K562 (cell line): Measurements from ENCODE around the gene SPINT3. TPM values are rescaled to one million over a fixed set of nuclear protein-coding genes. Genes with fewer than 3 reads are reported as not detected.

Source experiments
- ATAC-seq: fragments of 200-7000 bp; cut with Tn5 transposase; 3 replicates; pipeline ENCODE4 v1.9.1; 2020; ENCODE audit warnings: moderate library complexity
- Bru-seq: library from RNA; stranded (reverse); fragments of 400-500 nt; gene quantifications from one replicate; lab custom pipeline; 2021; lab: Mats Ljungman, UMichigan
- BruChase-seq, 2 experiments: library from RNA; stranded (reverse); fragments of 400-500 nt; gene quantifications; one replicate each; lab custom pipeline; 2021; lab: Mats Ljungman, UMichigan
- BruUV-seq: library from RNA; stranded (reverse); fragments of 400-500 nt; replicated peaks from 2 replicates; lab custom pipeline; 2021; lab: Mats Ljungman, UMichigan
- CTCF ChIA-PET: fragments of 300-600 bp; formaldehyde crosslinking; extraction: SDS; loops from one replicate; lab custom pipeline; 2021; ENCODE audit warnings: low intra/inter-chr PET ratio; lab: Yijun Ruan, JAX
- POLR2A ChIA-PET: fragments of 300-600, 350-650 bp; sonication (Branson Sonifier 250); formaldehyde crosslinking; extraction: SDS; loops from one replicate; lab custom pipeline; 2021; ENCODE audit warnings: antibody characterized with exemption, inconsistent platforms; lab: Yijun Ruan, JAX
- DNase-seq, 4 experiments: peaks; one replicate each; pipeline versions ENCODE4 v3.0.0 to v3.0.0-alpha.2; 2011 to 2018; ENCODE audit warnings: low spot score in 3 of 4, mixed read lengths in 3 of 4; ENCODE audit errors: extremely low read depth in 1 of 4
- FAIRE-seq: peaks from 2 replicates; lab custom pipeline; 2011; peaks lifted over from hg19 to GRCh38; lab: Jason Lieb, UNC
- H2AFZ ChIP-seq: 2 replicates; pipeline ENCODE4 v1.6.0; 2011; ENCODE audit warnings: low read depth, low read length, control low read depth, inconsistent platforms
- H3K27ac ChIP-seq: fragments of 200-600 bp; 3 replicates; pipeline ENCODE4 v1.8.0; 2011; ENCODE audit warnings: low read depth, mild to moderate bottlenecking, control low read depth, inconsistent platforms, low read length, moderate library complexity, mixed read lengths; ENCODE audit errors: extremely low read depth
- H3K27me3 ChIP-seq, 2 experiments: fragments of 300-600 bp in 1 of 2; 2 replicates in 1 of 2; 3 replicates in 1 of 2; pipeline versions ENCODE4 v1.6.0 to v1.8.0; 2011; ENCODE audit warnings: inconsistent platforms in 2 of 2, low read length in 2 of 2, mild to moderate bottlenecking in 1 of 2, mixed read lengths in 1 of 2, moderate library complexity in 1 of 2; ENCODE audit not compliant: control insufficient read depth in 2 of 2, insufficient read depth in 2 of 2
- H3K36me3 ChIP-seq: fragments of 300-600 bp; 3 replicates; pipeline ENCODE4 v1.8.0; 2011; ENCODE audit warnings: mild to moderate bottlenecking, low read length, inconsistent platforms; ENCODE audit not compliant: control insufficient read depth, insufficient read depth
- H3K4me1 ChIP-seq, 2 experiments: fragments of 200-600 bp in 1 of 2; replicated peaks in 1 of 2; 2 replicates in 1 of 2; 3 replicates in 1 of 2; pipeline versions ENCODE4 v1.5.1 to v1.8.0; 2011; ENCODE audit warnings: inconsistent platforms in 2 of 2, low read length in 2 of 2, mild to moderate bottlenecking in 1 of 2, mixed read lengths in 1 of 2, moderate library complexity in 1 of 2; ENCODE audit not compliant: control insufficient read depth in 2 of 2, insufficient read depth in 2 of 2
- H3K4me2 ChIP-seq: 2 replicates; pipeline ENCODE4 v1.6.1; 2011; ENCODE audit warnings: low read length, control low read depth, inconsistent platforms, mixed read lengths; ENCODE audit not compliant: insufficient read depth
- H3K4me3 ChIP-seq: fragments of 200-600 bp; sonication (generic), shearing (Covaris generic); 2 replicates; pipeline ENCODE4 v1.5.1; 2016; ENCODE audit warnings: control low read depth, inconsistent platforms
- H3K79me2 ChIP-seq: fragments of 200-600 bp; 3 replicates; pipeline ENCODE4 v1.8.0; 2011; ENCODE audit warnings: low read length, inconsistent platforms; ENCODE audit not compliant: control insufficient read depth, insufficient read depth
- H3K9ac ChIP-seq, 2 experiments: 2 replicates each; pipeline versions ENCODE4 v1.6.0 to v1.6.1; 2011; ENCODE audit warnings: low read depth in 2 of 2, low read length in 2 of 2, control low read depth in 1 of 2, inconsistent platforms in 1 of 2, mild to moderate bottlenecking in 1 of 2, mixed read lengths in 1 of 2; ENCODE audit not compliant: insufficient read depth in 1 of 2
- H3K9me1 ChIP-seq: one replicate; pipeline ENCODE4 v1.6.0; 2011; ENCODE audit warnings: inconsistent platforms, mild to moderate bottlenecking, low read length, moderate library complexity; ENCODE audit not compliant: control insufficient read depth, insufficient read depth
- H3K9me3 ChIP-seq: replicated peaks from 2 replicates; pipeline ENCODE4 v1.5.1; 2011; ENCODE audit warnings: low read depth, low read length, inconsistent platforms; ENCODE audit not compliant: control insufficient read depth, insufficient read depth
- H4K20me1 ChIP-seq: replicated peaks from 2 replicates; pipeline ENCODE4 v1.6.1; 2011; ENCODE audit warnings: low read length, inconsistent platforms, mixed read lengths; ENCODE audit not compliant: control insufficient read depth, insufficient read depth
- KAT7 ChIP-seq: sonication (generic); formaldehyde crosslinking; IDR thresholded peaks from 2 replicates; pipeline ENCODE4 v1.8.0; 2022; ENCODE audit warnings: missing genetic modification reagents, mild to moderate bottlenecking, borderline replicate concordance
- MED1 ChIP-seq: sonication (generic); formaldehyde crosslinking; IDR thresholded peaks from 2 replicates; pipeline ENCODE4 v1.8.1; 2023; ENCODE audit warnings: missing genetic modification reagents, borderline replicate concordance
- NFRKB ChIP-seq: fragments of 450-650 bp; IDR thresholded peaks from 2 replicates; pipeline ENCODE4 v1.6.1; 2016; ENCODE audit warnings: low read depth
- REST ChIP-seq, 2 experiments: fragments of 450-650 bp; formaldehyde crosslinking in 1 of 2; IDR thresholded peaks; 2 replicates each; pipeline versions ENCODE4 v1.4.0 to v1.6.1; 2014 to 2020; ENCODE audit warnings: mild to moderate bottlenecking in 2 of 2, borderline replicate concordance in 1 of 2, low read depth in 1 of 2
- ZNF830 ChIP-seq: fragments of 250-450 bp; sonication (Bioruptor Pico); IDR thresholded peaks from 2 replicates; pipeline ENCODE4 v1.5.0; 2021; ENCODE audit warnings: mild to moderate bottlenecking
- WGBS: fragments of 100-300 bp; shearing (Covaris generic); methylation state at CpG from one replicate; pipeline ENCODE4 v1.1.6; 2016; ENCODE audit warnings: low coverage, mixed read lengths; ENCODE audit not compliant: insufficient coverage; ENCODE audit errors: missing lambda C conversion rate; 5-methylcytosine and 5-hydroxymethylcytosine counted together
- in situ Hi-C: fragments of 300-500 bp; cut with MboI; formaldehyde crosslinking; loops from 4 replicates; pipeline ENCODE4 v1.15.0; 2018; ENCODE audit warnings: inconsistent platforms, mixed read lengths
- intact Hi-C: fragments of 100-400 bp; cut with micrococcal nuclease; formaldehyde crosslinking; loops from 2 replicates; pipeline ENCODE4 v1.14.2; 2022
- long read RNA-seq, 3 experiments: library from polyadenylated mRNA in 2 of 3; library from RNA in 1 of 3; unstranded in 2 of 3; stranded (forward) in 1 of 3; transcript quantifications; one replicate each; pipeline ENCODE4 v2.0.0, GENCODE V29; 2019 to 2022
- polyA minus RNA-seq, 3 experiments: library from RNA; depleted of rRNA, polyadenylated mRNA; stranded (reverse); fragments of >200 nt; gene quantifications; 2 replicates each; pipeline ENCODE4 v1.2.3, GENCODE V29; 2011
- polyA plus RNA-seq, 8 experiments: library from polyadenylated mRNA; depleted of rRNA in 4 of 8; stranded (reverse) in 5 of 8; unstranded in 3 of 8; fragments of >200 nt; fragmentation: Nextera tagmentation in 2 of 8; fragmentation: Illumina TruSeq in 1 of 8; extraction: Ambion mirVana in 2 of 8; extraction: Trizol in 1 of 8; gene quantifications; 2 replicates each; pipeline versions ENCODE4 v1.2.1 to v1.2.3, GENCODE V29; 2011 to 2014; ENCODE audit warnings: inconsistent platforms in 1 of 8, missing spikeins in 1 of 8
- total RNA-seq, 7 experiments: library from RNA; depleted of rRNA in 6 of 7; stranded (reverse); fragments of >200 nt in 6 of 7; fragmentation: Illumina TruSeq in 2 of 7; extraction: Trizol in 2 of 7; gene quantifications; 2 replicates each; pipeline versions ENCODE4 v1.2.1 to v1.2.3, GENCODE V29; 2011 to 2021; ENCODE audit warnings: low replicate concordance in 1 of 7
- TF ChIP-seq, protein P1 (sequence below): fragments of 200-400 bp; formaldehyde crosslinking; IDR thresholded peaks from 2 replicates; pipeline ENCODE4 v1.6.1; 2017; ENCODE audit warnings: mild to moderate bottlenecking, low read depth, low read length, moderate library complexity

SPINT3 gene, protein sequence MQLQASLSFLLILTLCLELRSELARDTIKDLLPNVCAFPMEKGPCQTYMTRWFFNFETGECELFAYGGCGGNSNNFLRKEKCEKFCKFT
- not detected in 2 replicates for total RNA-seq (2011; cell fraction: chromatin; rRNA removed; ENCODE audit: low replicate concordance)
- not detected in 2 replicates for total RNA-seq (2011; cell fraction: nucleolus; rRNA removed)
- total RNA-seq (2011; cell fraction: nucleoplasm; rRNA removed): not detected in 2 replicates
- total RNA-seq (2014; rRNA removed) (not detected in 2 replicates), total RNA-seq (2014; rRNA removed; fragmentation: Illumina TruSeq; extraction: Trizol) (not detected in 2 replicates), total RNA-seq (2015; rRNA removed; fragmentation: Illumina TruSeq; extraction: Trizol) (not detected in 2 replicates), total RNA-seq (2021) (not detected in 2 replicates), polyA plus RNA-seq (2011; rRNA removed) (not detected in 2 replicates), polyA plus RNA-seq (2014; fragmentation: Illumina TruSeq; extraction: Trizol) (not detected in 2 replicates), polyA plus RNA-seq (2014; fragmentation: Nextera tagmentation; extraction: Ambion mirVana) (not detected), polyA plus RNA-seq (2014; rRNA removed) (not detected in 2 replicates), polyA minus RNA-seq (2011; rRNA and poly(A)+ RNA removed) (not detected in 2 replicates), Bru-seq, nascent RNA (not detected), BruChase-seq, experiment 1, labeled RNA remaining after a 2-hour chase (not detected), BruChase-seq, experiment 2, labeled RNA remaining after a 6-hour chase (not detected)
- not detected in 2 replicates for polyA plus RNA-seq (2011; cell fraction: cytosol; rRNA removed)
- not detected in 2 replicates for polyA plus RNA-seq (2011; cell fraction: nucleus; rRNA removed)
- not detected in 2 replicates for polyA plus RNA-seq (2012)
- polyA minus RNA-seq (2011; cell fraction: cytosol; rRNA and poly(A)+ RNA removed): not detected in 2 replicates
- polyA minus RNA-seq (2011; cell fraction: nucleus; rRNA and poly(A)+ RNA removed): not detected in 2 replicates
- long read RNA-seq, experiment 1: 0 reads
- long read RNA-seq, experiment 2: 0 reads
- long read RNA-seq, experiment 3: 0 reads

DNA sequence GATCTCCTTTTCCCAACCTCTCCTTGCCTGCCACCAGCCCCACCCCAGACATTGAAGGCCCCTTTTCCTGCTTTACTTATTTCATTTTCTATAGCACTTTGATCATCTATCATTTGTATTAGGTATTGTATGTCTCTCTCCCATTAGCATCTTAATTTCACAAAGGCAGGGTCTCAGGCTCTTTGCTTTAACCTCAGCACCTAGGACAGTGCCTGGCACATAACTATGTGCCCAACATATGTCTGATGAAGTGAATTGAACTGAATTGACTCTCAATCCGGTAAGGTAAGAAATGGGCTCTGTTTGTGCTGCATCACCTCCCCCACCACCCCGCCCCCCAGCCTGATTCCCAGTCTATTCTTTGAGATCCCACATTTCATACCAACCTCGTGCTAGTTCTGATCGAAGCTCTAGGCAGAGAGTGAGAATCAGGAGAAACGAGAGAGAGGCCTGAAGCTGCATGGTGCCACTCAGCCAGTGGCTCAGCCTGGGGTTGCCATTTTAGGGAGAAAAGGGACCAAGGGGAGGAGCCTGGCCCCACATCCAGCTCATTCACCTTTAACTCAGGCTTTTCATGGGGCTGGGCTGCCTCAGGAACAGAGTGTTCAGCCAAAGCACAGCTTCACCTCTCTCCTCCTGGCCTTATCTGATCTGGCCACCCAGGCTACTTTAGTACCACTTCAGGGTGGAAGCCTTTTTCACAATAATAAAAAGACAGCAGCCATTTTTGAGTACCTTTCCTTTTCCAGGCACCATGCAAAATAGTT lies at the start of gene SPINT3:
SPINT3 (minus strand) TSS at position 476 of the 767 bp plus-strand sequence; CDS start at position 462, 14 bp downstream.
- H3K4me1 ChIP-seq: no peaks in the 10 kb centered on the region
- DNase-seq (no peak), ATAC-seq (no peak), FAIRE-seq (no peak)
- H4K20me1 ChIP-seq: no peaks in the 10 kb centered on the region
- H3K9me1 ChIP-seq: no peaks in the 10 kb centered on the region
- no peak within 1 kb of the TSS for H2AFZ ChIP-seq
- no peaks in the 10 kb centered on the region for H3K9me3 ChIP-seq
- intact Hi-C loops: no loop called here
- ChIA-PET POLR2A (interaction anchor here (1.5 kb wide), 1 partner anchor 9 kb away, joined by 5 read pairs; no protein-coding TSS in a partner anchor), CTCF (no interaction called here)
- no peaks in the 10 kb centered on the region for H3K36me3 ChIP-seq
- in situ Hi-C loops: no loop called here
- H3K27ac ChIP-seq: no peak within 1 kb of the TSS
- no peaks in the 10 kb centered on the region for H3K79me2 ChIP-seq
- H3K4me2 ChIP-seq: no peak within 1 kb of the TSS
- H3K4me3 ChIP-seq: no peak within 1 kb of the TSS
- no TSS peak for BruUV-seq
- H3K27me3 ChIP-seq: peaks cover 0 to 3% of the 10 kb centered on the region in 2 experiments; a peak in 1 of 5 replicates
- no peak within 1 kb of the TSS for H3K9ac ChIP-seq
- 7% methylated on average over 5 of the region's 5 CpGs for whole genome bisulfite sequencing
- TF ChIP-seq REST (IDR thresholded peaks at IDR 0.05; ENCODE audit: borderline replicate concordance) (peak; percentile 39), REST (CRISPR knock-in tag; IDR thresholded peaks at IDR 0.05; ENCODE audit: low read depth) (no peak), NFRKB (no peak), KAT7 (CRISPR knock-in tag) (no peak), MED1 (no peak), ZNF830 (CRISPR knock-in tag) (no peak)
- TF ChIP-seq, protein P1, sequence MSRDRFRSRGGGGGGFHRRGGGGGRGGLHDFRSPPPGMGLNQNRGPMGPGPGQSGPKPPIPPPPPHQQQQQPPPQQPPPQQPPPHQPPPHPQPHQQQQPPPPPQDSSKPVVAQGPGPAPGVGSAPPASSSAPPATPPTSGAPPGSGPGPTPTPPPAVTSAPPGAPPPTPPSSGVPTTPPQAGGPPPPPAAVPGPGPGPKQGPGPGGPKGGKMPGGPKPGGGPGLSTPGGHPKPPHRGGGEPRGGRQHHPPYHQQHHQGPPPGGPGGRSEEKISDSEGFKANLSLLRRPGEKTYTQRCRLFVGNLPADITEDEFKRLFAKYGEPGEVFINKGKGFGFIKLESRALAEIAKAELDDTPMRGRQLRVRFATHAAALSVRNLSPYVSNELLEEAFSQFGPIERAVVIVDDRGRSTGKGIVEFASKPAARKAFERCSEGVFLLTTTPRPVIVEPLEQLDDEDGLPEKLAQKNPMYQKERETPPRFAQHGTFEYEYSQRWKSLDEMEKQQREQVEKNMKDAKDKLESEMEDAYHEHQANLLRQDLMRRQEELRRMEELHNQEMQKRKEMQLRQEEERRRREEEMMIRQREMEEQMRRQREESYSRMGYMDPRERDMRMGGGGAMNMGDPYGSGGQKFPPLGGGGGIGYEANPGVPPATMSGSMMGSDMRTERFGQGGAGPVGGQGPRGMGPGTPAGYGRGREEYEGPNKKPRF: no peak
